PC-9 (cell line): Measurements from ENCODE around the gene NMB.

Source experiments
- CTCF ChIP-seq: fragments of 200-600 bp; sonication (generic); conservative IDR thresholded peaks from 2 replicates; pipeline ENCODE4 v1.6.1; 2017; ENCODE audit warnings: mixed run types, antibody characterized with exemption, mild to moderate bottlenecking, moderate library complexity
- EZH2 ChIP-seq: fragments of 200-600 bp; sonication (generic); IDR thresholded peaks from 2 replicates; pipeline ENCODE4 v1.8.0; 2017; ENCODE audit warnings: antibody characterized with exemption, low read depth

DNA sequence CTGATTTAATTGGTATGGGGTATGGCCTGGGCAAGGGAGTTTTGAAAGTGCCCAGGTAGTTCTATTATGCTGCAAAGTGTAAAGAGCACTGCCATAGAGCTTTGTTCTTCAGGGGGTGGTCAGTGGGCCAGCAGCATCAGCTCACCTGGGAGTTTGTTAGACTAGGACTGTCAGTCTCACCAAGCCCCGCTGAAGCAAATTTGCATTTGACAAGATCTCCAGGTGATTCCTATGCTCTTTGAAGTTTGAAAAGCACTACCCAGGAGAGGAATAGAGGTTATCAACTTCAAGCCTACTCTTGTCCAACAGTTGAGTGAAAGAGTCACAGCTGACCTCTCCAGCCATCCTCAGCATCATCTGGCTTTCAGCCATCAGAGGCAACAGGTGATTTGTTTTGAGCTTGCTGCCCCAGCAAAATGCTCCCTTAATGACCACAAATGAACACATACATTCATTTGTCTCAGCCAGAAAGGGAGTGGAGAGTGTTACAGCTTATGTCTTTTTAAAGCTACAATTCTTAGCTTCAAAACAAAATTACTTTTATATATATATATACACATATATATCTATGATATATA lies 49.2 kb downstream of the NMB start:
- TF ChIP-seq CTCF (no peak), EZH2 (no peak)
